Activated naive CD8-positive, alpha-beta T cell treated with anti-CD3 and anti-CD28 coated beads for 36 hours (primary cell): ENCODE measurements around the gene TMEM175. TPM values are rescaled to one million over a fixed set of nuclear protein-coding genes. Genes with fewer than 3 reads are reported as not detected.

ENCODE experiments used
- DNase-seq: peaks from one replicate; pipeline ENCODE4 v3.0.0; 2021
- H3K27ac Mint-ChIP-seq: one replicate; pipeline ENCODE4 v1.8.0; 2022; ENCODE audit warnings: mild to moderate bottlenecking, moderate library complexity, mixed read lengths
- H3K27me3 Mint-ChIP-seq: one replicate; pipeline ENCODE4 v1.8.0; 2022; ENCODE audit warnings: mild to moderate bottlenecking, mixed read lengths
- H3K36me3 Mint-ChIP-seq: one replicate; pipeline ENCODE4 v1.8.0; 2021; ENCODE audit warnings: mild to moderate bottlenecking, mixed read lengths
- H3K4me1 Mint-ChIP-seq: one replicate; pipeline ENCODE4 v1.8.0; 2021; ENCODE audit warnings: mixed read lengths
- H3K4me3 Mint-ChIP-seq: one replicate; pipeline ENCODE4 v1.8.0; 2022; ENCODE audit warnings: mild to moderate bottlenecking, moderate library complexity, mixed read lengths
- H3K9me3 Mint-ChIP-seq: one replicate; pipeline ENCODE4 v1.8.0; 2022; ENCODE audit warnings: mixed read lengths
- total RNA-seq, 2 experiments: library from RNA; stranded (reverse); gene quantifications; one replicate each; pipeline ENCODE4 v1.2.3, GENCODE V29; 2021

TMEM175 gene
- total RNA-seq, 2 experiments from 2014 or later: 14.4 to 17.6 TPM

- no peaks in the 10 kb centered on the region for H3K27me3 Mint-ChIP-seq
These were observed 30.3 kb downstream of the TMEM175 start for GRCh38 chr4:962231-963208.

GRCh38 chr4:963276-964225 lies 31.3 kb downstream of the TMEM175 start:
- Mint-ChIP-seq H3K27me3 (no peaks in the 10 kb centered on the region), H3K4me3 (no peak overlapping the region), H3K36me3 (peaks cover 3% of the 10 kb centered on the region), H3K4me1 (no peaks in the 10 kb centered on the region), H3K9me3 (no peaks in the 10 kb centered on the region), H3K27ac (no peak overlapping the region)
- no peak for DNase-seq

More at GRCh38 chr4:962231-963208, 30.3 kb downstream of the TMEM175 start:
- DNase-seq: no peak
- H3K9me3 Mint-ChIP-seq: no peaks in the 10 kb centered on the region
- H3K4me1 Mint-ChIP-seq: no peaks in the 10 kb centered on the region
- no peak overlapping the region for H3K27ac Mint-ChIP-seq
- H3K4me3 Mint-ChIP-seq: no peak overlapping the region
- peaks cover 4% of the 10 kb centered on the region for H3K36me3 Mint-ChIP-seq

GRCh38 chr4:964346-965025 lies 32.2 kb downstream of the TMEM175 start:
- H3K4me3 Mint-ChIP-seq: no peak overlapping the region
- H3K27ac Mint-ChIP-seq: no peak overlapping the region
- no peaks in the 10 kb centered on the region for H3K27me3 Mint-ChIP-seq

GRCh38 chr4:965048-965765 lies 32.9 kb downstream of the TMEM175 start:
- DNase-seq: no peak
- no peaks in the 10 kb centered on the region for H3K27me3 Mint-ChIP-seq

More at GRCh38 chr4:964346-965025, 32.2 kb downstream of the TMEM175 start:
- no peak for DNase-seq
- Mint-ChIP-seq H3K36me3 (no peaks in the 10 kb centered on the region), H3K4me1 (no peaks in the 10 kb centered on the region), H3K9me3 (no peaks in the 10 kb centered on the region)

GRCh38 chr4:965766-966134 lies 33.5 kb downstream of the TMEM175 start:
- Mint-ChIP-seq H3K27me3 (no peaks in the 10 kb centered on the region), H3K36me3 (no peaks in the 10 kb centered on the region), H3K27ac (no peak overlapping the region), H3K9me3 (no peaks in the 10 kb centered on the region), H3K4me1 (peaks cover 6% of the 10 kb centered on the region), H3K4me3 (no peak overlapping the region)
- DNase-seq: no peak

More at GRCh38 chr4:965048-965765, 32.9 kb downstream of the TMEM175 start:
- no peaks in the 10 kb centered on the region for H3K36me3 Mint-ChIP-seq
- H3K4me3 Mint-ChIP-seq: no peak overlapping the region
- H3K4me1 Mint-ChIP-seq: peaks cover under 1% of the 10 kb centered on the region
- H3K9me3 Mint-ChIP-seq: no peaks in the 10 kb centered on the region
- no peak overlapping the region for H3K27ac Mint-ChIP-seq

GRCh38 chr4:966266-967112 lies 34.2 kb downstream of the TMEM175 start:
- H3K27ac Mint-ChIP-seq: no peak overlapping the region
- H3K36me3 Mint-ChIP-seq: no peaks in the 10 kb centered on the region
- no peak overlapping the region for H3K4me3 Mint-ChIP-seq
- H3K4me1 Mint-ChIP-seq: peaks cover 11% of the 10 kb centered on the region
- H3K27me3 Mint-ChIP-seq: no peaks in the 10 kb centered on the region
- DNase-seq: no peak
- H3K9me3 Mint-ChIP-seq: no peaks in the 10 kb centered on the region

- no peak for DNase-seq
- Mint-ChIP-seq H3K4me1 (peaks cover 11% of the 10 kb centered on the region), H3K4me3 (no peak overlapping the region), H3K27me3 (no peaks in the 10 kb centered on the region), H3K27ac (no peak overlapping the region), H3K9me3 (no peaks in the 10 kb centered on the region), H3K36me3 (no peaks in the 10 kb centered on the region)
These were observed 35.1 kb downstream of the TMEM175 start for GRCh38 chr4:967113-968104.

GRCh38 chr4:968221-968620 lies 36.0 kb downstream of the TMEM175 start:
- H3K27ac Mint-ChIP-seq: no peak overlapping the region
- H3K4me3 Mint-ChIP-seq: no peak overlapping the region
- no peaks in the 10 kb centered on the region for H3K27me3 Mint-ChIP-seq
- peaks cover 11% of the 10 kb centered on the region for H3K4me1 Mint-ChIP-seq
- H3K36me3 Mint-ChIP-seq: no peaks in the 10 kb centered on the region
- no peaks in the 10 kb centered on the region for H3K9me3 Mint-ChIP-seq
- no peak for DNase-seq

GRCh38 chr4:968621-969394 lies 36.5 kb downstream of the TMEM175 start:
- H3K9me3 Mint-ChIP-seq: no peaks in the 10 kb centered on the region
- no peak overlapping the region for H3K27ac Mint-ChIP-seq

GRCh38 chr4:970046-970745 lies 37.9 kb downstream of the TMEM175 start:
- no peaks in the 10 kb centered on the region for H3K27me3 Mint-ChIP-seq
- no peak overlapping the region for H3K27ac Mint-ChIP-seq
- no peaks in the 10 kb centered on the region for H3K36me3 Mint-ChIP-seq
- H3K4me1 Mint-ChIP-seq: peaks cover 11% of the 10 kb centered on the region
- peaks cover under 1% of the 10 kb centered on the region for H3K9me3 Mint-ChIP-seq
- no peak for DNase-seq
- no peak overlapping the region for H3K4me3 Mint-ChIP-seq

More at GRCh38 chr4:968621-969394, 36.5 kb downstream of the TMEM175 start:
- Mint-ChIP-seq H3K4me3 (no peak overlapping the region), H3K36me3 (no peaks in the 10 kb centered on the region), H3K27me3 (no peaks in the 10 kb centered on the region), H3K4me1 (peaks cover 11% of the 10 kb centered on the region)
- no peak for DNase-seq

GRCh38 chr4:970854-971520 lies 38.7 kb downstream of the TMEM175 start:
- peaks cover 11% of the 10 kb centered on the region for H3K4me1 Mint-ChIP-seq

More at GRCh38 chr4:970854-971520, 38.7 kb downstream of the TMEM175 start:
- peaks cover 1% of the 10 kb centered on the region for H3K9me3 Mint-ChIP-seq
- peak overlapping the region; percentile 48 for H3K4me3 Mint-ChIP-seq
- DNase-seq: no peak
- no peak overlapping the region for H3K27ac Mint-ChIP-seq
- H3K27me3 Mint-ChIP-seq: no peaks in the 10 kb centered on the region
- no peaks in the 10 kb centered on the region for H3K36me3 Mint-ChIP-seq
